ENCODE measurements around the gene MAMDC4. TPM values are rescaled to one million over a fixed set of nuclear protein-coding genes. Genes with fewer than 3 reads are reported as not detected.

MAMDC4 gene
- total and polyA plus RNA-seq, 2 experiments from 2014 or later = 8.5 to 12.7 TPM

DNA sequence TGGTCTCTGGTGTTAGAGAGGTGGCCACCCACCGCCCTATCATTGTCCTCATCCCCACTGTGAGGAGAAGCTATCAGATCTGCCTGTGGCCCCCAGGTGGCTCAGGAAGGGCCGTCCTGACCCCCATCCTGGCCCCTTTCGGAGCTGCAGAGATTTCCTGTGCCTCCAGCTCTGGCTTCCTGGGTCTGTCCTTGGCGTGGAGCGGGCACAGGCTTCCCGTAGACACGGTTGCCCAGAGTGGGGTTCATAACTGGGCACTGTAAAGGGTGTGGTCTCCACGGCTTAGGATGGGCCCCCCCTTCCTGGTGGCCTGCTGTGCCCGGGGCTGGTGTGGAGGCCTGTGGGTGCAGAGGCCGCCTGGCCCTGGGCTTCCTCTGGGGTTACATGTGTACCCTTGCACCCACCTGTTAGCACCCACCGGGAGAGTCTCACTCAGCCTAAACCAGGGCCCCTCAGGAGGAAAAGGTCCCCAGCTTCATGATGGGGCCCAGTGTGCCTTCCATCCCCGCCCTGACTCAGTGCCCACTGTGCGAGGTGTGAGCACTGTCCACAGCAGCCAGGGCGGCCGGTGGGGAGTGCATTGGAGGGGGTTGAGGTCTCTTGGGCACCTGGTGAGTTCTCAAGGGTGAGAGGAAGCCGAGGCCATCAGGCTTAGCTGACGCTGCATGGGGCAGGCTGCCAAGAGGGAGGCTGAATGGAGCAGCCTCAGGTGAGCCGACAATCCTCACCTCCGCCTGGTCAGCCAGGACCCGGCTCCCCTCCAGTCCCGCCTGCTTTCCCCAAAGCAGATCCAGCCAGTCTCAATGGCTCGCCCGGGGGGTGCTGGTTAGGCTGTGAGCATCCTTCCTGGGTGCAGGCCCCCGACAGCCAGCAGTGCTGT, 25.2 kb upstream of the MAMDC4 start:
- H3K79me2 ChIP-seq = peaks cover 11% of the 10 kb centered on the region
- H3K27ac ChIP-seq = no peak overlapping the region
- no peak for DNase-seq (ENCODE audit: low spot score)
- no peaks in the 10 kb centered on the region for H3K9me2 ChIP-seq (replicated peaks; ENCODE audit: insufficient read depth)
- no peak overlapping the region for H3K4me2 ChIP-seq
- no peaks in the 10 kb centered on the region for H4K20me1 ChIP-seq (ENCODE audit: insufficient read depth, poor library complexity, severe bottlenecking)
- no peak overlapping the region for H2AFZ ChIP-seq
- H3K36me3 ChIP-seq (replicated peaks; ENCODE audit: insufficient read depth, low read depth) = no peaks in the 10 kb centered on the region
- WGBS (ENCODE audit: low lambda C conversion rate, missing lambda C conversion rate) = 96% methylated on average over 23 of the region's 24 CpGs
- TF ChIP-seq, protein P1, sequence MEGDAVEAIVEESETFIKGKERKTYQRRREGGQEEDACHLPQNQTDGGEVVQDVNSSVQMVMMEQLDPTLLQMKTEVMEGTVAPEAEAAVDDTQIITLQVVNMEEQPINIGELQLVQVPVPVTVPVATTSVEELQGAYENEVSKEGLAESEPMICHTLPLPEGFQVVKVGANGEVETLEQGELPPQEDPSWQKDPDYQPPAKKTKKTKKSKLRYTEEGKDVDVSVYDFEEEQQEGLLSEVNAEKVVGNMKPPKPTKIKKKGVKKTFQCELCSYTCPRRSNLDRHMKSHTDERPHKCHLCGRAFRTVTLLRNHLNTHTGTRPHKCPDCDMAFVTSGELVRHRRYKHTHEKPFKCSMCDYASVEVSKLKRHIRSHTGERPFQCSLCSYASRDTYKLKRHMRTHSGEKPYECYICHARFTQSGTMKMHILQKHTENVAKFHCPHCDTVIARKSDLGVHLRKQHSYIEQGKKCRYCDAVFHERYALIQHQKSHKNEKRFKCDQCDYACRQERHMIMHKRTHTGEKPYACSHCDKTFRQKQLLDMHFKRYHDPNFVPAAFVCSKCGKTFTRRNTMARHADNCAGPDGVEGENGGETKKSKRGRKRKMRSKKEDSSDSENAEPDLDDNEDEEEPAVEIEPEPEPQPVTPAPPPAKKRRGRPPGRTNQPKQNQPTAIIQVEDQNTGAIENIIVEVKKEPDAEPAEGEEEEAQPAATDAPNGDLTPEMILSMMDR (IDR thresholded peaks at IDR 0.05; ENCODE audit: poor library complexity) = no peak
- TF ChIP-seq EZH2 (IDR thresholded peaks at IDR 0.05; ENCODE audit: borderline replicate concordance) (no peak), EZH2phosphoT487 (IDR thresholded peaks at IDR 0.05; ENCODE audit: low read depth, severe bottlenecking, unreplicated experiment) (no peak)
- no peaks in the 10 kb centered on the region for H3K27me3 ChIP-seq
- H3K9me3 ChIP-seq (ENCODE audit: low read depth) = no peaks in the 10 kb centered on the region
- no peak overlapping the region for H3K4me3 ChIP-seq
- H3K4me1 ChIP-seq (ENCODE audit: insufficient read depth) = no peaks in the 10 kb centered on the region

DNA sequence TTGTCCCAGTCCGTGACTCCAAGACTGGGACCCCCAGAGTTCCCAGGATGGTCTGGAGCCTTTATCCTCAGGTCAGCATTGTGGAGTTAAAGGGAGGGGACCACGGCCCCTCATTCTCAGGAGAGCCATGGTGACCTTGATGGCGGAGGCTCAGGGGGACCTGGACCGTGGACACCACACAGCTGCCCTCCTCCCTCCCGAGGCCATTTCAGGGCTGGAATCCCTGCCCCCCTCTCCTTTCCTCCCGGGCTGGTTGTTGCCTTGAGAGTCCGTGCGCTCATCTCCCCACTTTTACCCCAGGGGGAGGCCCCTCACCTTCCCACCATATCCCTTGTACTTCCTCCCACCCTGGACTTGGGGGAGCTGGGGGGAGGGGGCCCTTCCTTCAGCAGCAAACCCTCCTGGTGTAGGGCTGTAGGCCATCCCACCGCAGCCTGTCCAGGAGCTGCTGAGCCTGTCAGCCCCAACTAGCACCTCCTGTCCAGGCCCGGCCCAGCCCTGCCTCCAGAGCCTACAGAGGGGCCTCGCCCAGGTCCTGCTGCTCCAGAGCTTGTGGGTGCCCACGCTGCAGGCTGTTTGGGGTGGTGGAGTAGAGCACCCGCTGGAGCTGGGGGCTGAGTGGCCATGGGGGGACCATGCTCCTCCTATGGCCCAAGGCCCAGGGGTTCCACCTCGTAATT, 24.2 kb upstream of the MAMDC4 start:
- Histone ChIP-seq H3K9me2 (replicated peaks; ENCODE audit: insufficient read depth) (no peaks in the 10 kb centered on the region), H3K4me3 (no peak overlapping the region), H3K9me3 (ENCODE audit: low read depth) (no peaks in the 10 kb centered on the region), H3K36me3 (replicated peaks; ENCODE audit: insufficient read depth, low read depth) (no peaks in the 10 kb centered on the region), H4K20me1 (ENCODE audit: insufficient read depth, poor library complexity, severe bottlenecking) (no peaks in the 10 kb centered on the region), H3K27me3 (no peaks in the 10 kb centered on the region), H2AFZ (no peak overlapping the region), H3K79me2 (peaks cover 5% of the 10 kb centered on the region), H3K4me1 (ENCODE audit: insufficient read depth) (no peaks in the 10 kb centered on the region), H3K27ac (no peak overlapping the region), H3K4me2 (no peak overlapping the region)
- TF ChIP-seq EZH2phosphoT487 (IDR thresholded peaks at IDR 0.05; ENCODE audit: low read depth, severe bottlenecking, unreplicated experiment) (no peak), EZH2 (IDR thresholded peaks at IDR 0.05; ENCODE audit: borderline replicate concordance) (no peak)
- TF ChIP-seq, protein P1 (IDR thresholded peaks at IDR 0.05; ENCODE audit: poor library complexity) = no peak
- no peak for DNase-seq (ENCODE audit: low spot score)
- whole genome bisulfite sequencing (ENCODE audit: low lambda C conversion rate, missing lambda C conversion rate) = 95% methylated on average over 13 of the region's 14 CpGs

DNA sequence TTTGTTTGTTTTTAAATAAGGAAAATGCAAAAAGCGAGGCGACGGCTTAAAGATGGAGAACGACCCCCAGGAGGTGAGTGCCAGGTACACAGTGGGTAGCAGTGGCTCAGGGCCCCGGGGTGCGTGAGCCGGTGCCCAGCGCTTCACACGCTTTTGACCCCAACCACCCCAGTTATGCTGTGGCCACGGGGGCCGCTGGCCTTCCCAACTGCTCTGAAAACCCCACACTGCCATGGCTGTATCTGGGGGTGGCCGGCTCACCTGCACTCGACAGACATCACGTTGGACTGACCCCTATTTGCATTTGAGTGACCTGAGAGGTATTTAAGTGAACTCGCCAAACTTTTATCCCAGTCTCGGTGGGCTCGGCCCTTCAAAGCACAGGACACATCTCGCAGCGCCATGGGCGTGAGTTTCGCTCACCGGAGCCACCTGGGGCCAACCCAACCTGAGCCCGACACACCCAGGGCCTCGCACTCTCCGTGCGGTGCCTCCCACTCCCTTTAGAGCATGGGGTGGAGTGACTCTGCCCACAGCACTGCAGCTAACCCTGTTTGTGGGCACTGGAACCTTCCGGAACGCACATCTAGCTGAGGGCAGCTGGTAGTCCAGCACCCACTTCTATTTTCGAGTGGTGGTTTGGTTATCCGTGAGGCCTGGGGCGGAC, 23.5 kb upstream of the MAMDC4 start:
- TF ChIP-seq EZH2 (IDR thresholded peaks at IDR 0.05; ENCODE audit: borderline replicate concordance) (no peak), EZH2phosphoT487 (IDR thresholded peaks at IDR 0.05; ENCODE audit: low read depth, severe bottlenecking, unreplicated experiment) (no peak)
- TF ChIP-seq, protein P1 (IDR thresholded peaks at IDR 0.05; ENCODE audit: poor library complexity) = no peak
- Histone ChIP-seq H3K27me3 (no peaks in the 10 kb centered on the region), H2AFZ (no peak overlapping the region), H3K9me2 (replicated peaks; ENCODE audit: insufficient read depth) (no peaks in the 10 kb centered on the region), H3K36me3 (replicated peaks; ENCODE audit: insufficient read depth, low read depth) (no peaks in the 10 kb centered on the region), H4K20me1 (ENCODE audit: insufficient read depth, poor library complexity, severe bottlenecking) (no peaks in the 10 kb centered on the region), H3K27ac (no peak overlapping the region), H3K4me2 (no peak overlapping the region), H3K9me3 (ENCODE audit: low read depth) (no peaks in the 10 kb centered on the region), H3K79me2 (no peaks in the 10 kb centered on the region), H3K4me1 (ENCODE audit: insufficient read depth) (no peaks in the 10 kb centered on the region), H3K4me3 (no peak overlapping the region)
- DNase-seq (ENCODE audit: low spot score) = no peak
- WGBS (ENCODE audit: low lambda C conversion rate, missing lambda C conversion rate) = 96% methylated on average over 31 of the region's 31 CpGs
